Caco-2 (cell line): Measurements from ENCODE around the gene ZNF558. TPM values are rescaled to one million over a fixed set of nuclear protein-coding genes. Genes with fewer than 3 reads are reported as not detected.
"Not testable (repeated sequence)": the region's sequence is repeated elsewhere in the genome, so short reads cannot be mapped to it uniquely, and the experiment has no call there.

Experiments used
- BruUV-seq: library from RNA; stranded (reverse); fragments of 400-500 nt; replicated peaks from 2 replicates; lab custom pipeline; 2021; lab: Mats Ljungman, UMichigan
- CTCF ChIA-PET: fragments of 300-600 bp; sonication (Branson Sonifier 250); formaldehyde crosslinking; loops from one replicate; lab custom pipeline; 2022; ENCODE audit warnings: antibody characterized with exemption; lab: Charles Lee
- POLR2A ChIA-PET: fragments of 300-600 bp; sonication (Branson Sonifier 250); formaldehyde crosslinking; loops from one replicate; lab custom pipeline; 2022; ENCODE audit warnings: antibody characterized with exemption; lab: Charles Lee
- DNase-seq, 2 experiments: peaks; one replicate each; pipeline versions ENCODE4 v3.0.0 to v3.0.0-alpha.2; 2020 to 2022
- H3K27me3 ChIP-seq: replicated peaks from 2 replicates; pipeline ENCODE4 v1.6.0; 2011; ENCODE audit warnings: low read length; ENCODE audit not compliant: control insufficient read depth, insufficient read depth
- H3K36me3 ChIP-seq: 2 replicates; pipeline ENCODE4 v1.5.1; 2011; ENCODE audit warnings: low read length; ENCODE audit not compliant: control insufficient read depth, insufficient read depth
- H3K4me1 ChIP-seq: fragments of 250-450 bp; sonication (Bioruptor Pico); 2 replicates; pipeline ENCODE4 v1.5.1; 2020; ENCODE audit warnings: mild to moderate bottlenecking
- H3K4me3 ChIP-seq: 2 replicates; pipeline ENCODE4 v1.5.1; 2011; ENCODE audit warnings: low read depth, mild to moderate bottlenecking, control low read depth, low read length
- H3K9me3 ChIP-seq: fragments of 250-450 bp; sonication (Bioruptor Pico); 2 replicates; pipeline ENCODE4 v1.5.1; 2020; ENCODE audit warnings: mild to moderate bottlenecking, moderate library complexity
- H3K27ac Mint-ChIP-seq: one replicate; pipeline ENCODE4 v1.8.0; 2022; ENCODE audit warnings: mixed read lengths; ENCODE audit not compliant: unreplicated experiment
- H3K27me3 Mint-ChIP-seq: one replicate; pipeline ENCODE4 v1.8.0; 2022; ENCODE audit warnings: mixed read lengths; ENCODE audit not compliant: insufficient read depth, unreplicated experiment
- H3K36me3 Mint-ChIP-seq: one replicate; pipeline ENCODE4 v1.8.0; 2022; ENCODE audit warnings: mild to moderate bottlenecking, mixed read lengths; ENCODE audit not compliant: insufficient read depth, unreplicated experiment
- H3K4me1 Mint-ChIP-seq: one replicate; pipeline ENCODE4 v1.8.0; 2022; ENCODE audit warnings: low read depth, mixed read lengths; ENCODE audit not compliant: unreplicated experiment
- H3K4me3 Mint-ChIP-seq: one replicate; pipeline ENCODE4 v1.8.0; 2022; ENCODE audit warnings: mild to moderate bottlenecking, moderate library complexity, mixed read lengths; ENCODE audit not compliant: unreplicated experiment
- H3K9me3 Mint-ChIP-seq: one replicate; pipeline ENCODE4 v1.8.0; 2022; ENCODE audit warnings: mixed read lengths; ENCODE audit not compliant: unreplicated experiment
- intact Hi-C: fragments of 100-400 bp; cut with micrococcal nuclease; formaldehyde crosslinking; loops from one replicate; pipeline ENCODE4 v1.10.0; 2022; ENCODE audit not compliant: unreplicated experiment
- total RNA-seq: library from RNA; stranded (reverse); gene quantifications from 2 replicates; pipeline ENCODE4 v1.2.3, GENCODE V29; 2022

The ZNF558 gene
- total RNA-seq, 1 experiment from 2014 or later, result 8.9 TPM

DNA sequence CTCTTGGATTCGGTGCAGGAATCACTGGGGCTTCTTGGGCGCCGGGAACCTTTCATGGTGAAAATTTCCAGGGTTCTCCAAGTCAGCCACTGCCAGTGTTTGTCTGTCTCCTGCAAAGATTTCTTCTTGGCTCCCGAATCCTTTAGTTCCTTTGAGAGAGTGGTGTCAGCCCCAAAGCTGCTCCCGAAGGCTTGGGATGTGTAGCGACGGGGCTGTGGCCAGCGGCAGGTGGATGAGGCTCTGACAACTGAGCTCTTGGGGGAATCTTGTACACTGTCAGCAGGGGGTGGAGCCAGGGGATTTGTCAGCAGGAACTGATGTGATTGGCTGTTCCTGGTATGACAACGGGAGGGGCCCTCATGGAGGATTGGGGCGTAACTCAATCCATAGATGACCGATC lies 64.8 kb downstream of the ZNF558 start:
- H3K36me3 Mint-ChIP-seq, H3K4me3 Mint-ChIP-seq, H3K9me3 ChIP-seq, H3K4me1 Mint-ChIP-seq, H3K4me1 ChIP-seq, intact Hi-C loops, H3K27me3 Mint-ChIP-seq, H3K4me3 ChIP-seq, H3K36me3 ChIP-seq, POLR2A ChIA-PET, H3K27me3 ChIP-seq, CTCF ChIA-PET, BruUV-seq, H3K27ac Mint-ChIP-seq, H3K9me3 Mint-ChIP-seq: not testable (repeated sequence)
- peak; percentile 11 to 48 for DNase-seq

Other genes starting within 250 kb of the ZNF558 start
- gene ADAMTS10, start 221.6 kb downstream of the ZNF558 start, total RNA-seq, result 0.44 and 0.77 TPM in 2 replicates
- not detected in 2 replicates for gene NFILZ, start 201.7 kb downstream of the ZNF558 start, total RNA-seq
- not detected in 2 replicates for gene ACTL9, start 133.5 kb downstream of the ZNF558 start, total RNA-seq
- not detected in 2 replicates for gene OR2Z1, start 110.7 kb downstream of the ZNF558 start, total RNA-seq
- not detected in 2 replicates for gene MBD3L1, start 73 bp upstream of the ZNF558 start, total RNA-seq
- 0.05 TPM in 2 replicates for gene MUC16, start 178.1 kb upstream of the ZNF558 start, total RNA-seq